Epithelial cell of umbilical artery (primary cell): ENCODE results near the gene BUD13. TPM values are rescaled to one million over a fixed set of nuclear protein-coding genes. Genes with fewer than 3 reads are reported as not detected.

ENCODE experiments used
- total RNA-seq: library from RNA; depleted of rRNA; stranded (reverse); fragments of >200 nt; gene quantifications from 2 replicates; pipeline ENCODE4 v1.2.3, GENCODE V29; 2014

The BUD13 gene, protein sequence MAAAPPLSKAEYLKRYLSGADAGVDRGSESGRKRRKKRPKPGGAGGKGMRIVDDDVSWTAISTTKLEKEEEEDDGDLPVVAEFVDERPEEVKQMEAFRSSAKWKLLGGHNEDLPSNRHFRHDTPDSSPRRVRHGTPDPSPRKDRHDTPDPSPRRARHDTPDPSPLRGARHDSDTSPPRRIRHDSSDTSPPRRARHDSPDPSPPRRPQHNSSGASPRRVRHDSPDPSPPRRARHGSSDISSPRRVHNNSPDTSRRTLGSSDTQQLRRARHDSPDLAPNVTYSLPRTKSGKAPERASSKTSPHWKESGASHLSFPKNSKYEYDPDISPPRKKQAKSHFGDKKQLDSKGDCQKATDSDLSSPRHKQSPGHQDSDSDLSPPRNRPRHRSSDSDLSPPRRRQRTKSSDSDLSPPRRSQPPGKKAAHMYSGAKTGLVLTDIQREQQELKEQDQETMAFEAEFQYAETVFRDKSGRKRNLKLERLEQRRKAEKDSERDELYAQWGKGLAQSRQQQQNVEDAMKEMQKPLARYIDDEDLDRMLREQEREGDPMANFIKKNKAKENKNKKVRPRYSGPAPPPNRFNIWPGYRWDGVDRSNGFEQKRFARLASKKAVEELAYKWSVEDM
- total RNA-seq = 17.5 and 22.3 TPM in 2 replicates

GRCh38 chr11:116772443-116773202 lies at the start of gene BUD13:
Gene BUD13 (minus strand): TSS chr11:116772987. CDS start chr11:116772964, 23 bp downstream.

GRCh38 chr11:116791813-116792143 lies 19.0 kb upstream of the BUD13 start, which contains the start of gene APOA5:
Gene APOA5 (minus strand): TSS chr11:116791879. CDS start chr11:116791860, 19 bp downstream.

GRCh38 chr11:116787786-116788486 lies 15.1 kb upstream of the BUD13 start, which contains the start of gene ZPR1:
Gene ZPR1 (minus strand): TSS chr11:116788023. CDS start chr11:116787990, 33 bp downstream.

Other genes starting within 250 kb of the BUD13 start
- gene ZPR1, start 15.0 kb upstream of the BUD13 start, total RNA-seq = 44.8 and 45.8 TPM in 2 replicates
- gene APOA5, start 18.9 kb upstream of the BUD13 start, total RNA-seq = not detected in 2 replicates
- not detected in 2 replicates for gene APOA4, start 50.3 kb upstream of the BUD13 start, total RNA-seq
- not detected in 2 replicates for gene APOC3, start 56.9 kb upstream of the BUD13 start, total RNA-seq
- not detected in 2 replicates for gene APOA1, start 64.6 kb upstream of the BUD13 start, total RNA-seq